Stimulated activated CD4-positive, alpha-beta T cell treated with anti-CD3 and anti-CD28 coated beads, Interleukin-1b, Interleukin-23, amount 100 ng/mL, for 24 hours (primary cell): ENCODE measurements around the gene PIEZO1.

ENCODE experiments used
- DNase-seq, 4 experiments: peaks; one replicate each; pipeline ENCODE4 v3.0.0-alpha.2; 2020; ENCODE audit warnings: low read depth in 4 of 4, low spot score in 1 of 4

Gene PIEZO1

GRCh38 chr16:88768071-88768783 is 16.8 kb downstream of the PIEZO1 start:
- DNase-seq = no peak

- DNase-seq = no peak
Measured at GRCh38 chr16:88767546-88768070, 17.4 kb downstream of the PIEZO1 start.

- no peak for DNase-seq
Measured at GRCh38 chr16:88766975-88767374, 18.0 kb downstream of the PIEZO1 start.

GRCh38 chr16:88764913-88765349 is 20.1 kb downstream of the PIEZO1 start:
- DNase-seq = no peak

GRCh38 chr16:88764080-88764479 is 20.9 kb downstream of the PIEZO1 start:
- DNase-seq = no peak

GRCh38 chr16:88763502-88764053 is 21.4 kb downstream of the PIEZO1 start:
- no peak for DNase-seq

GRCh38 chr16:88762941-88763340 is 22.1 kb downstream of the PIEZO1 start:
- no peak for DNase-seq

- no peak for DNase-seq
Measured at GRCh38 chr16:88762258-88762870, 22.7 kb downstream of the PIEZO1 start.

GRCh38 chr16:88761830-88762229 is 23.2 kb downstream of the PIEZO1 start:
- no peak for DNase-seq

GRCh38 chr16:88761143-88761534 is 23.9 kb downstream of the PIEZO1 start:
- DNase-seq = no peak

- no peak for DNase-seq
Measured at GRCh38 chr16:88760424-88761142, 24.4 kb downstream of the PIEZO1 start.

GRCh38 chr16:88759976-88760350 is 25.1 kb downstream of the PIEZO1 start:
- no peak for DNase-seq

GRCh38 chr16:88759245-88759975 is 25.6 kb downstream of the PIEZO1 start:
- DNase-seq = no peak

- no peak for DNase-seq
Measured at GRCh38 chr16:88758944-88759244, 26.1 kb downstream of the PIEZO1 start.

- no peak for DNase-seq
Measured at GRCh38 chr16:88758227-88758943, 26.6 kb downstream of the PIEZO1 start.

- no peak for DNase-seq
Measured at GRCh38 chr16:88755745-88756443, 29.1 kb downstream of the PIEZO1 start.

- no peak for DNase-seq
Measured at GRCh38 chr16:88754912-88755744, 29.9 kb downstream of the PIEZO1 start.

- DNase-seq = no peak
Measured at GRCh38 chr16:88754109-88754911, 30.7 kb downstream of the PIEZO1 start.
